Endothelial cell of umbilical vein (primary cell): ENCODE data around the gene ATP12A. TPM values are rescaled to one million over a fixed set of nuclear protein-coding genes. Genes with fewer than 3 reads are reported as not detected.

Source experiments
- BruUV-seq: library from RNA; stranded (reverse); fragments of 400-500 nt; replicated peaks from 2 replicates; lab custom pipeline; 2021; lab: Mats Ljungman, UMichigan
- CTCF ChIA-PET: fragments of 300-600, 350-600 bp; sonication (Branson Sonifier 250); formaldehyde crosslinking; loops from one replicate; lab custom pipeline; 2021; ENCODE audit warnings: antibody characterized with exemption, inconsistent platforms; lab: Charles Lee
- POLR2A ChIA-PET: fragments of 300-600, 350-600 bp; sonication (Branson Sonifier 250); formaldehyde crosslinking; loops from one replicate; lab custom pipeline; 2021; ENCODE audit warnings: antibody characterized with exemption, inconsistent platforms; lab: Charles Lee
- DNase-seq: peaks from one replicate; pipeline ENCODE4 v3.0.0-alpha.2; 2011; ENCODE audit warnings: low read depth, low spot score
- FAIRE-seq: peaks from 2 replicates; lab custom pipeline; 2011; peaks lifted over from hg19 to GRCh38; lab: Jason Lieb, UNC
- H2AFZ ChIP-seq: 2 replicates; pipeline ENCODE4 v1.6.0; 2012; ENCODE audit warnings: low read depth, low read length, control low read depth, inconsistent platforms
- H3K27ac ChIP-seq: 2 replicates; pipeline ENCODE4 v1.5.1; 2011; ENCODE audit warnings: low read depth, mild to moderate bottlenecking, control low read depth, low read length, moderate library complexity; ENCODE audit not compliant: insufficient read depth
- H3K27me3 ChIP-seq, 2 experiments: 2 replicates each; pipeline versions ENCODE4 v1.6.0 to v1.6.1; 2011; ENCODE audit warnings: low read length in 2 of 2, mixed read lengths in 1 of 2; ENCODE audit not compliant: control insufficient read depth in 2 of 2, insufficient read depth in 2 of 2
- H3K36me3 ChIP-seq, 2 experiments: 2 replicates in 1 of 2; 3 replicates in 1 of 2; pipeline ENCODE4 v1.5.1; 2011; ENCODE audit warnings: low read length in 2 of 2, mild to moderate bottlenecking in 1 of 2, moderate library complexity in 1 of 2; ENCODE audit not compliant: control insufficient read depth in 2 of 2, insufficient read depth in 2 of 2; ENCODE audit errors: extremely low read depth in 1 of 2
- H3K4me1 ChIP-seq: 3 replicates; pipeline ENCODE4 v1.5.1; 2011; ENCODE audit warnings: mild to moderate bottlenecking, low read length; ENCODE audit not compliant: control insufficient read depth, insufficient read depth; ENCODE audit errors: extremely low read depth
- H3K4me2 ChIP-seq: 2 replicates; pipeline ENCODE4 v1.6.1; 2011; ENCODE audit warnings: low read length, control low read depth, mixed read lengths; ENCODE audit not compliant: insufficient read depth
- H3K4me3 ChIP-seq, 3 experiments: fragments of 200-600 bp in 1 of 3; sonication (generic), shearing (Covaris generic) in 1 of 3; replicated peaks in 1 of 3; 2 replicates each; pipeline ENCODE4 v1.5.1; 2011 to 2016; ENCODE audit warnings: control low read depth in 3 of 3, low read length in 3 of 3, mild to moderate bottlenecking in 2 of 3, inconsistent platforms in 1 of 3, low read depth in 1 of 3, moderate library complexity in 1 of 3; ENCODE audit not compliant: insufficient read depth in 1 of 3
- H3K79me2 ChIP-seq: 2 replicates; pipeline ENCODE4 v1.6.0; 2012; ENCODE audit warnings: low read length, inconsistent platforms; ENCODE audit not compliant: control insufficient read depth, insufficient read depth
- H3K9ac ChIP-seq: replicated peaks from 2 replicates; pipeline ENCODE3; 2011; ENCODE audit warnings: low read length, control low read depth; ENCODE audit not compliant: insufficient read depth; ENCODE audit errors: extremely low read depth
- H3K9me1 ChIP-seq: replicated peaks from 3 replicates; pipeline ENCODE4 v1.6.0; 2011; ENCODE audit warnings: mild to moderate bottlenecking, low read length; ENCODE audit not compliant: control insufficient read depth, insufficient read depth; ENCODE audit errors: extremely low read depth
- H3K9me3 ChIP-seq: replicated peaks from 2 replicates; pipeline ENCODE4 v1.5.1; 2012; ENCODE audit warnings: low read length, inconsistent platforms; ENCODE audit not compliant: control insufficient read depth, insufficient read depth
- H4K20me1 ChIP-seq: replicated peaks from 2 replicates; pipeline ENCODE3; 2011; ENCODE audit warnings: mild to moderate bottlenecking, low read length; ENCODE audit not compliant: control insufficient read depth, insufficient read depth; ENCODE audit errors: extremely low read depth
- EZH2 ChIP-seq: IDR thresholded peaks from 2 replicates; pipeline ENCODE4 v1.6.1; 2012; ENCODE audit warnings: borderline replicate concordance, low read depth, mild to moderate bottlenecking, moderate library complexity, low read length, inconsistent platforms; ENCODE audit not compliant: severe bottlenecking
- FOS ChIP-seq: IDR thresholded peaks from 2 replicates; pipeline ENCODE4 v1.6.1; 2011; ENCODE audit warnings: mild to moderate bottlenecking, low read length, moderate library complexity, borderline replicate concordance; ENCODE audit not compliant: insufficient read depth
- GATA2 ChIP-seq: IDR thresholded peaks from 2 replicates; pipeline ENCODE4 v1.7.0; 2011; ENCODE audit warnings: low read depth, mild to moderate bottlenecking, moderate library complexity, mixed read lengths, low read length; ENCODE audit not compliant: insufficient read length, insufficient read depth
- JUN ChIP-seq: IDR thresholded peaks from 2 replicates; pipeline ENCODE4 v1.6.1; 2011; ENCODE audit warnings: borderline replicate concordance, low read depth; ENCODE audit not compliant: insufficient read length, insufficient read depth
- MYC ChIP-seq: IDR thresholded peaks from one replicate; pipeline ENCODE4 v1.6.1; 2011; ENCODE audit warnings: mild to moderate bottlenecking, low read depth, low read length
- POLR2A ChIP-seq: IDR thresholded peaks from 2 replicates; pipeline ENCODE4 v1.6.1; 2012; ENCODE audit warnings: low read depth, mild to moderate bottlenecking, control low read depth, low read length
- POLR2AphosphoS5 ChIP-seq: IDR thresholded peaks from 2 replicates; pipeline ENCODE4 v1.6.1; 2012; ENCODE audit warnings: low read depth, mild to moderate bottlenecking, control low read depth, low read length, moderate library complexity; ENCODE audit not compliant: insufficient read depth
- dilution Hi-C: fragments of 300-500 bp; cut with MboI; formaldehyde crosslinking; loops from one replicate; pipeline ENCODE4 v1.15.0; 2019; ENCODE audit warnings: low sequenced_read_pairs; ENCODE audit not compliant: extremely low pct_ligation_motif_present
- intact Hi-C: fragments of 100-400 bp; cut with micrococcal nuclease; formaldehyde crosslinking; loops from one replicate; pipeline ENCODE4 v1.10.0; 2022
- polyA plus RNA-seq, 4 experiments: library from polyadenylated mRNA; depleted of rRNA in 3 of 4; stranded (reverse) in 3 of 4; unstranded in 1 of 4; fragments of >200 nt; gene quantifications; 2 replicates each; pipeline versions ENCODE4 v1.2.1 to v1.2.3, GENCODE V29; 2011 to 2012; ENCODE audit warnings: missing spikeins in 1 of 4
- total RNA-seq: library from RNA; stranded (reverse); gene quantifications from 2 replicates; pipeline ENCODE4 v1.2.3, GENCODE V29; 2021
- TF ChIP-seq, protein P1 (sequence below): IDR thresholded peaks from 2 replicates; pipeline ENCODE4 v1.6.1; 2011; ENCODE audit not compliant: insufficient read depth, insufficient read length
- TF ChIP-seq, protein P2 (sequence below), 2 donors: IDR thresholded peaks; 1 replicate in 1 of 2; 2 replicates in 1 of 2; pipeline ENCODE4 v1.5.1; 2011; ENCODE audit warnings: low read length in 2 of 2, mild to moderate bottlenecking in 2 of 2, moderate library complexity in 2 of 2, control low read depth in 1 of 2, inconsistent platforms in 1 of 2, low read depth in 1 of 2; ENCODE audit not compliant: insufficient read depth in 1 of 2; ENCODE audit errors: extremely low read depth in 1 of 2

ATP12A gene
- total and polyA plus RNA-seq, 2 donors (not counting 3 experiments of a cell fraction or from before 2014, with no cell fraction given): not detected

DNA sequence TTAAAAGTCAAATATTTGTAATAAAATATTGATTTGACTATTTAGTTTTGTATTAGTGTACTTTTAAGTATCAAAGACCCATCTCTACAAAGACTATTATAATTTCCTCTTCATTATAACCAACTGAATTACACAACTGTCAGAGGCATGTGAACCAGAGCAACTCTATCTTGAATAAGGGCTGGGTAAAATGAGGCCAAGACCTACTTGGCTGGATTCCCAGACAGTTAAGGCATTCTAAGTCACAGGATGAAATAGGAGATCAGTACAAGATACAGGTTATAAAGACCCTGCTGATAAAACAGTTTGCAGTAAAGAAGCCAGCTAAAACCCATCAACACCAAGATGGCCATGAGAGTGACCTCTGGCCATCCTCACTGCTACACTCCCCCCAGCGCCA lies 36.2 kb upstream of the ATP12A start:
- Histone ChIP-seq H3K4me3 (no peak overlapping the region), H3K27me3 (no peaks in the 10 kb centered on the region), H4K20me1 (no peaks in the 10 kb centered on the region), H3K4me2 (no peak overlapping the region), H2AFZ (no peak overlapping the region), H3K27ac (no peak overlapping the region), H3K9me1 (no peaks in the 10 kb centered on the region), H3K79me2 (no peaks in the 10 kb centered on the region), H3K9ac (no peak overlapping the region), H3K36me3 (no peaks in the 10 kb centered on the region), H3K4me1 (no peaks in the 10 kb centered on the region), H3K9me3 (no peaks in the 10 kb centered on the region)
- TF ChIP-seq, protein P1, sequence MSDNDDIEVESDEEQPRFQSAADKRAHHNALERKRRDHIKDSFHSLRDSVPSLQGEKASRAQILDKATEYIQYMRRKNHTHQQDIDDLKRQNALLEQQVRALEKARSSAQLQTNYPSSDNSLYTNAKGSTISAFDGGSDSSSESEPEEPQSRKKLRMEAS: no peak
- TF ChIP-seq FOS: no peak
- TF ChIP-seq GATA2: no peak
- no peak for TF ChIP-seq JUN
- TF ChIP-seq POLR2AphosphoS5: no peak
- TF ChIP-seq EZH2: no peak
- TF ChIP-seq MYC: no peak
- TF ChIP-seq POLR2A: no peak
- TF ChIP-seq, protein P2, sequence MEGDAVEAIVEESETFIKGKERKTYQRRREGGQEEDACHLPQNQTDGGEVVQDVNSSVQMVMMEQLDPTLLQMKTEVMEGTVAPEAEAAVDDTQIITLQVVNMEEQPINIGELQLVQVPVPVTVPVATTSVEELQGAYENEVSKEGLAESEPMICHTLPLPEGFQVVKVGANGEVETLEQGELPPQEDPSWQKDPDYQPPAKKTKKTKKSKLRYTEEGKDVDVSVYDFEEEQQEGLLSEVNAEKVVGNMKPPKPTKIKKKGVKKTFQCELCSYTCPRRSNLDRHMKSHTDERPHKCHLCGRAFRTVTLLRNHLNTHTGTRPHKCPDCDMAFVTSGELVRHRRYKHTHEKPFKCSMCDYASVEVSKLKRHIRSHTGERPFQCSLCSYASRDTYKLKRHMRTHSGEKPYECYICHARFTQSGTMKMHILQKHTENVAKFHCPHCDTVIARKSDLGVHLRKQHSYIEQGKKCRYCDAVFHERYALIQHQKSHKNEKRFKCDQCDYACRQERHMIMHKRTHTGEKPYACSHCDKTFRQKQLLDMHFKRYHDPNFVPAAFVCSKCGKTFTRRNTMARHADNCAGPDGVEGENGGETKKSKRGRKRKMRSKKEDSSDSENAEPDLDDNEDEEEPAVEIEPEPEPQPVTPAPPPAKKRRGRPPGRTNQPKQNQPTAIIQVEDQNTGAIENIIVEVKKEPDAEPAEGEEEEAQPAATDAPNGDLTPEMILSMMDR (IDR thresholded peaks at IDR 0.05; ENCODE audit: extremely low read depth in 1 of 2, insufficient read depth in 1 of 2, low read depth in 1 of 2, low read length in 2 of 2): no peak
- DNase-seq (no peak), FAIRE-seq (no peak)
- ChIA-PET POLR2A (no interaction called here), CTCF (no interaction called here)
- intact Hi-C loops (no loop called here), dilution Hi-C loops (no loop called here)
- BruUV-seq: no TSS peak
